Measurements from ENCODE around the gene LHFPL3.

LHFPL3 gene

GRCh38 chr7:104656467-104656866 lies 328.1 kb downstream of the LHFPL3 start:
- no peak for TF ChIP-seq CTCF (IDR thresholded peaks at IDR 0.05; ENCODE audit: low read depth, low read length)
- no peak overlapping the region for H3K4me3 ChIP-seq (ENCODE audit: low read depth, low read length)

- H3K4me3 ChIP-seq (ENCODE audit: low read depth, low read length) = no peak overlapping the region
- no peak for TF ChIP-seq CTCF (IDR thresholded peaks at IDR 0.05; ENCODE audit: low read depth, low read length)
Observed at GRCh38 chr7:104657134-104657533, 328.7 kb downstream of the LHFPL3 start.

GRCh38 chr7:104661575-104661974 lies 333.2 kb downstream of the LHFPL3 start:
- H3K4me3 ChIP-seq (ENCODE audit: low read depth, low read length) = no peak overlapping the region
- TF ChIP-seq CTCF (IDR thresholded peaks at IDR 0.05; ENCODE audit: low read depth, low read length) = no peak

GRCh38 chr7:104664648-104665047 lies 336.2 kb downstream of the LHFPL3 start:
- H3K4me3 ChIP-seq (ENCODE audit: low read depth, low read length) = no peak overlapping the region
- TF ChIP-seq CTCF (IDR thresholded peaks at IDR 0.05; ENCODE audit: low read depth, low read length) = no peak

GRCh38 chr7:104677587-104677986 lies 349.2 kb downstream of the LHFPL3 start:
- TF ChIP-seq CTCF (IDR thresholded peaks at IDR 0.05; ENCODE audit: low read depth, low read length) = no peak
- no peak overlapping the region for H3K4me3 ChIP-seq (ENCODE audit: low read depth, low read length)

- no peak for TF ChIP-seq CTCF (IDR thresholded peaks at IDR 0.05; ENCODE audit: low read depth, low read length)
- H3K4me3 ChIP-seq (ENCODE audit: low read depth, low read length) = no peak overlapping the region
Observed at GRCh38 chr7:104679085-104679484, 350.7 kb downstream of the LHFPL3 start.

GRCh38 chr7:104686286-104686685 lies 357.9 kb downstream of the LHFPL3 start:
- H3K4me3 ChIP-seq (ENCODE audit: low read depth, low read length) = no peak overlapping the region
- TF ChIP-seq CTCF (IDR thresholded peaks at IDR 0.05; ENCODE audit: low read depth, low read length) = no peak

Data from WI38 (cell line).